GM12873 (cell line): ENCODE measurements around the gene CCDC120.

Source experiments
- CTCF ChIP-seq: IDR thresholded peaks from 2 replicates; pipeline ENCODE4 v1.5.1; 2012; ENCODE audit warnings: low read depth, mild to moderate bottlenecking, moderate library complexity, low read length, control low read depth; ENCODE audit not compliant: insufficient read depth; ENCODE audit errors: missing control alignments

CCDC120 gene

GRCh38 chrX:49039598-49040375 lies 19.0 kb upstream of the CCDC120 start:
- no peak for TF ChIP-seq CTCF

GRCh38 chrX:49040376-49040955 lies 18.3 kb upstream of the CCDC120 start:
- TF ChIP-seq CTCF: no peak

GRCh38 chrX:49041744-49042580 lies 16.8 kb upstream of the CCDC120 start:
- no peak for TF ChIP-seq CTCF

GRCh38 chrX:49042581-49043219 lies 16.1 kb upstream of the CCDC120 start:
- no peak for TF ChIP-seq CTCF

- TF ChIP-seq CTCF: peak; percentile 53
Observed at GRCh38 chrX:49043220-49043986, 15.4 kb upstream of the CCDC120 start, which contains the start of gene TFE3. TSS of gene TFE3 (minus strand) at chrX:49043357. CDS start at chrX:49043226, 131 bp downstream.

- no peak for TF ChIP-seq CTCF
Observed at GRCh38 chrX:49043987-49044281, 14.9 kb upstream of the CCDC120 start.
